GM19351 (cell line): ENCODE results near the gene BBS4.
"Not testable (repeated sequence)": the region's sequence is repeated elsewhere in the genome, so short reads cannot be mapped to it uniquely, and the experiment has no call there.

Source experiments
- ATAC-seq: cut with Tn5 transposase; IDR thresholded peaks from one replicate; pipeline ENCODE4 v1.9.1; 2021; ENCODE audit warnings: mild to moderate bottlenecking, moderate library complexity; ENCODE audit not compliant: unreplicated experiment

The BBS4 gene

GRCh38 chr15:72685925-72686794 is at the start of gene BBS4, which contains the start of gene HIGD2B:
TSS of gene BBS4 (plus strand) at chr15:72686207. CDS start at chr15:72686228, 21 bp downstream.
TSS of gene HIGD2B (minus strand) at chr15:72686182. CDS start at chr15:72676374, 9,808 bp downstream.
- ATAC-seq: peak; percentile 94

GRCh38 chr15:72636519-72637282 is 49.3 kb upstream of the BBS4 start:
- ATAC-seq: not testable (repeated sequence)

- not testable (repeated sequence) for ATAC-seq
Observed at GRCh38 chr15:72639759-72640483, 46.1 kb upstream of the BBS4 start.

GRCh38 chr15:72642271-72642670 is 43.7 kb upstream of the BBS4 start:
- ATAC-seq: not testable (repeated sequence)

GRCh38 chr15:72648631-72649253 is 37.3 kb upstream of the BBS4 start:
- ATAC-seq: not testable (repeated sequence)

- ATAC-seq: not testable (repeated sequence)
Observed at GRCh38 chr15:72654397-72654796, 31.6 kb upstream of the BBS4 start, which contains the start of gene GOLGA6B. TSS of gene GOLGA6B (plus strand) at chr15:72654697. CDS start at chr15:72654738, 41 bp downstream.

- ATAC-seq: not testable (repeated sequence)
Observed at GRCh38 chr15:72656014-72656413, 30.0 kb upstream of the BBS4 start.

- ATAC-seq: not testable (repeated sequence)
Observed at GRCh38 chr15:72661081-72661480, 24.9 kb upstream of the BBS4 start.

GRCh38 chr15:72663931-72664330 is 22.1 kb upstream of the BBS4 start:
- not testable (repeated sequence) for ATAC-seq

GRCh38 chr15:72665706-72666105 is 20.3 kb upstream of the BBS4 start:
- not testable (repeated sequence) for ATAC-seq

GRCh38 chr15:72669803-72670202 is 16.2 kb upstream of the BBS4 start:
- not testable (repeated sequence) for ATAC-seq

GRCh38 chr15:72670656-72671352 is 15.2 kb upstream of the BBS4 start:
- ATAC-seq: peak; percentile 85

GRCh38 chr15:72671525-72671924 is 14.5 kb upstream of the BBS4 start:
- no peak for ATAC-seq

- no peak for ATAC-seq
Observed at GRCh38 chr15:72676838-72677237, 9.2 kb upstream of the BBS4 start.

GRCh38 chr15:72680931-72681330 is 5.1 kb upstream of the BBS4 start:
- no peak for ATAC-seq

GRCh38 chr15:72682772-72683171 is 3.2 kb upstream of the BBS4 start:
- no peak for ATAC-seq

- no peak for ATAC-seq
Observed at GRCh38 chr15:72685301-72685924, 594 bp upstream of the BBS4 start.

GRCh38 chr15:72688697-72689096 is 2.7 kb downstream of the BBS4 start:
- no peak for ATAC-seq

GRCh38 chr15:72690938-72691337 is 4.9 kb downstream of the BBS4 start:
- ATAC-seq: no peak
